PC-9 (cell line): ENCODE results near the gene NEK4. TPM values are rescaled to one million over a fixed set of nuclear protein-coding genes. Genes with fewer than 3 reads are reported as not detected.

ENCODE experiments used
- BruUV-seq: library from RNA; stranded (reverse); fragments of 400-500 nt; replicated peaks from 2 replicates; lab custom pipeline; 2021; lab: Mats Ljungman, UMichigan
- CTCF ChIA-PET: fragments of 300-600 bp; sonication (Branson Sonifier 250); formaldehyde crosslinking; loops from one replicate; lab custom pipeline; 2022; ENCODE audit warnings: antibody characterized with exemption; lab: Charles Lee
- POLR2A ChIA-PET: fragments of 300-600 bp; sonication (Branson Sonifier 250); formaldehyde crosslinking; loops from one replicate; lab custom pipeline; 2022; ENCODE audit warnings: antibody characterized with exemption; ENCODE audit not compliant: unreplicated experiment; lab: Charles Lee
- DNase-seq, 2 experiments: peaks; one replicate each; pipeline versions ENCODE4 v3.0.0 to v3.0.0-alpha.2; 2015 to 2022; ENCODE audit warnings: mixed read lengths in 1 of 2
- H2AFZ ChIP-seq: fragments of 200-600 bp; sonication (generic); 2 replicates; pipeline ENCODE4 v1.8.1; 2017; ENCODE audit warnings: antibody characterized with exemption
- H3F3A ChIP-seq: fragments of 200-600 bp; sonication (generic); 2 replicates; pipeline ENCODE4 v1.8.1; 2017; ENCODE audit warnings: antibody characterized with exemption, mild to moderate bottlenecking, low read depth; ENCODE audit not compliant: insufficient read depth
- H3K27ac ChIP-seq: fragments of 200-600 bp; sonication (generic); 2 replicates; pipeline ENCODE4 v1.6.1; 2016; ENCODE audit warnings: mixed run types
- H3K27me3 ChIP-seq: fragments of 200-600 bp; sonication (generic); 2 replicates; pipeline ENCODE4 v1.6.1; 2016; ENCODE audit warnings: low read depth, mixed run types; ENCODE audit not compliant: insufficient read depth
- H3K36me3 ChIP-seq: fragments of 200-600 bp; sonication (generic); 2 replicates; pipeline ENCODE4 v1.6.1; 2016; ENCODE audit warnings: low read depth, mixed run types
- H3K4me1 ChIP-seq: fragments of 200-600 bp; sonication (generic); replicated peaks from 2 replicates; pipeline ENCODE4 v1.6.1; 2016; ENCODE audit warnings: mixed run types; ENCODE audit not compliant: insufficient read depth
- H3K4me2 ChIP-seq: fragments of 200-600 bp; sonication (generic); 2 replicates; pipeline ENCODE4 v1.6.1; 2017; ENCODE audit warnings: mixed run types
- H3K4me3 ChIP-seq: fragments of 200-600 bp; sonication (generic); 2 replicates; pipeline ENCODE4 v1.6.1; 2016; ENCODE audit warnings: mixed run types
- H3K79me2 ChIP-seq: fragments of 200-600 bp; sonication (generic); 2 replicates; pipeline ENCODE4 v1.6.1; 2017; ENCODE audit warnings: low read depth, mixed run types
- H3K9me2 ChIP-seq: fragments of 200-600 bp; sonication (generic); 2 replicates; pipeline ENCODE4 v1.8.1; 2017; ENCODE audit warnings: mild to moderate bottlenecking; ENCODE audit not compliant: insufficient read depth
- H3K9me3 ChIP-seq: fragments of 200-600 bp; sonication (generic); 2 replicates; pipeline ENCODE4 v1.8.1; 2016; ENCODE audit warnings: low read depth; ENCODE audit not compliant: insufficient read depth
- H4K20me1 ChIP-seq: fragments of 200-600 bp; sonication (generic); 2 replicates; pipeline ENCODE4 v1.8.1; 2017; ENCODE audit not compliant: insufficient read depth
- CTCF ChIP-seq: fragments of 200-600 bp; sonication (generic); conservative IDR thresholded peaks from 2 replicates; pipeline ENCODE4 v1.6.1; 2017; ENCODE audit warnings: mixed run types, antibody characterized with exemption, mild to moderate bottlenecking, moderate library complexity
- EZH2 ChIP-seq: fragments of 200-600 bp; sonication (generic); IDR thresholded peaks from 2 replicates; pipeline ENCODE4 v1.8.0; 2017; ENCODE audit warnings: antibody characterized with exemption, low read depth
- intact Hi-C: fragments of 100-400 bp; cut with micrococcal nuclease; formaldehyde crosslinking; loops from one replicate; pipeline ENCODE4 v1.10.0; 2022; ENCODE audit not compliant: unreplicated experiment
- total RNA-seq: library from RNA; stranded (reverse); gene quantifications from 2 replicates; pipeline ENCODE4 v1.2.3, GENCODE V29; 2021

Gene NEK4
- total RNA-seq, 1 experiment from 2014 or later: 36.5 TPM

DNA sequence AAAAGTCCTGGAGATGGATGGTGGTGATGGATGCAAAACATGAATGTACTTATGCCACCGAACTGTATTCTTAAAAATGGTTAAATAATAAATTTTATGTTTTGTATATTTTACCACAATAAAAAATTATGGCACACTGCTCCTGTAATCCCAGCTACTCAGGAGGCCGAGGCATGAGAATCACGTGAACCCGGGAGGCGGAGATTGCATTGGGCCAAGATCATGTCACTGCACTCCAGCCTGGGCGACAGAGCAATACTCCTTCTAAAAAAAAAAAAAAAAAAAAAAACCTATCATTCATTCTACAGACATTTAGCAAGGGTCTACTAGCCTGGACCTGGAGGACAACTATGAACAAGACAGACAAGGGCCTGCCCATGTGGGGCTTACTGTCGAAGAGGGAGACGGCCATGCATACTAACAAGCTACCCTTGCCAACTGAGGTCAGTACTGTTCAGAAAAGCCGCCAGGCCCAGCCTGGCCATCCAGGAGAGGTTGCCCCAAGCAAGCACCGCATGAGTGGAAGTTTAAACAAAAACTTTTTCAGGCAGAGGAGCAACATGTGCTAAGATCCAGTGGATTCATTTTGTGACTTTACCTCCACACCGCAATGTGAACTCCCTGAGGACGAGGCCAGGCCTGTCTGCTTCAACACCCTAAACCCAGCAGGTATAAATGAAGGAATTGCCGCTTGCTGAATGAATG, 2.8 kb upstream of the NEK4 start:
- H3K9me3 ChIP-seq: no peaks in the 10 kb centered on the region
- no peak for DNase-seq
- H3K4me3 ChIP-seq: no peak overlapping the region
- no peak overlapping the region for H2AFZ ChIP-seq
- ChIA-PET POLR2A (interaction anchor here (0.6 kb wide), 1 partner anchor 8 kb away, joined by 5 read pairs; no protein-coding TSS in a partner anchor), CTCF (no interaction called here)
- no peaks in the 10 kb centered on the region for H3K36me3 ChIP-seq
- intact Hi-C loops: no loop called here
- no peaks in the 10 kb centered on the region for H4K20me1 ChIP-seq
- no TSS peak for BruUV-seq
- H3K27me3 ChIP-seq: no peaks in the 10 kb centered on the region
- peaks cover 9% of the 10 kb centered on the region; the same call in 1 of the 2 replicates for H3K4me1 ChIP-seq
- H3K4me2 ChIP-seq: no peak overlapping the region
- H3K79me2 ChIP-seq: peaks cover 16% of the 10 kb centered on the region
- H3K27ac ChIP-seq: no peak overlapping the region
- H3F3A ChIP-seq: no peaks in the 10 kb centered on the region
- TF ChIP-seq EZH2 (no peak), CTCF (no peak)
- H3K9me2 ChIP-seq: no peaks in the 10 kb centered on the region

- Histone ChIP-seq H3K79me2 (peaks cover 20% of the 10 kb centered on the region), H3K9me3 (no peaks in the 10 kb centered on the region), H3K4me2 (peak overlapping the region; percentile 78), H4K20me1 (no peaks in the 10 kb centered on the region), H3K4me1 (peaks cover 9% of the 10 kb centered on the region; the same call in 1 of the 2 replicates), H3K27me3 (no peaks in the 10 kb centered on the region), H3K27ac (no peak overlapping the region), H3K36me3 (peaks cover 5% of the 10 kb centered on the region; the same call in 1 of the 2 replicates), H3K4me3 (peak overlapping the region; percentile 94; the same call in 1 of the 2 replicates), H3K9me2 (no peaks in the 10 kb centered on the region), H3F3A (no peaks in the 10 kb centered on the region), H2AFZ (peak overlapping the region; percentile 97)
- TF ChIP-seq CTCF: no peak
- TF ChIP-seq EZH2: no peak
- intact Hi-C loops: no loop called here
- CTCF ChIA-PET: interaction anchor here (0.6 kb wide), 1 partner anchor 55 kb away, joined by 3 read pairs; no protein-coding TSS in a partner anchor
- no TSS peak for BruUV-seq
- no peak for DNase-seq
- POLR2A ChIA-PET: interaction anchor here (0.5 to 0.7 kb wide), 2 partner anchors 101 to 224 kb away, joined by 3 to 17 read pairs; no protein-coding TSS in a partner anchor
Observed at GRCh38 chr3:52771702-52772101, 962 bp upstream of the NEK4 start.

DNA sequence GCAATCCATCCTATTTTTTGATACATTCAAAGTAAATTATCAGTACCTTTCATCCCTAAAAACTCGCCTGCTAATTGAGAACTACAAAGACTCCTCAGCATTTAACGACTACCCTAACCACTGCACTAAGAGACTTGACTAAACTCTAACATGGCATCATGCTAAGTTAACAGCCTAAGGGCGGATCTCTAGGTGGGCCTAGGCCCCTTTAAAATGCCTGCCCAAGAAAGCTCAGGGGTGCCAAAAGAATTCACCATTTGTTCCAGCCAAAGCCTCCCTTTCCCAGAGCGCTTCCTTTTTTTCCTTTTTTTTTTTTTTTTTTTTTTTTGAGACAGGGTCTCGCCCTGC, 568 bp upstream of the NEK4 start:
- POLR2A ChIA-PET: interaction anchor here (0.5 to 0.7 kb wide), 4 partner anchors 8 to 468 kb away, joined by 3 to 17 read pairs (median 6); no protein-coding TSS in a partner anchor
- CTCF ChIA-PET: interaction anchor here (0.6 kb wide), 1 partner anchor 55 kb away, joined by 3 read pairs; no protein-coding TSS in a partner anchor

More for the DNA sequence above, 568 bp upstream of the NEK4 start:
- BruUV-seq: TSS peak; percentile 94
- H3K4me3 ChIP-seq: peak overlapping the region; percentile 94
- DNase-seq: no peak
- peaks cover 5% of the 10 kb centered on the region; the same call in 1 of the 2 replicates for H3K36me3 ChIP-seq
- no peaks in the 10 kb centered on the region for H3K27me3 ChIP-seq
- peaks cover 20% of the 10 kb centered on the region for H3K79me2 ChIP-seq
- TF ChIP-seq EZH2 (no peak), CTCF (no peak)
- peak overlapping the region; percentile 53; the same call in 1 of the 2 replicates for H3K27ac ChIP-seq
- H3F3A ChIP-seq: no peaks in the 10 kb centered on the region
- peak overlapping the region; percentile 97 for H2AFZ ChIP-seq
- peaks cover 9% of the 10 kb centered on the region; the same call in 1 of the 2 replicates for H3K4me1 ChIP-seq
- intact Hi-C loops: no loop called here
- H3K9me3 ChIP-seq: no peaks in the 10 kb centered on the region
- H3K4me2 ChIP-seq: peak overlapping the region; percentile 78
- H4K20me1 ChIP-seq: no peaks in the 10 kb centered on the region
- H3K9me2 ChIP-seq: no peaks in the 10 kb centered on the region
